GM21423 (cell line): ENCODE data around the gene KLRD1.
"Not testable (repeated sequence)": the region's sequence is repeated elsewhere in the genome, so short reads cannot be mapped to it uniquely, and the experiment has no call there.

Source experiments
- ATAC-seq: cut with Tn5 transposase; IDR thresholded peaks from one replicate; pipeline ENCODE4 v1.9.1; 2021; ENCODE audit warnings: mild to moderate bottlenecking, moderate library complexity; ENCODE audit not compliant: unreplicated experiment

Gene KLRD1

DNA sequence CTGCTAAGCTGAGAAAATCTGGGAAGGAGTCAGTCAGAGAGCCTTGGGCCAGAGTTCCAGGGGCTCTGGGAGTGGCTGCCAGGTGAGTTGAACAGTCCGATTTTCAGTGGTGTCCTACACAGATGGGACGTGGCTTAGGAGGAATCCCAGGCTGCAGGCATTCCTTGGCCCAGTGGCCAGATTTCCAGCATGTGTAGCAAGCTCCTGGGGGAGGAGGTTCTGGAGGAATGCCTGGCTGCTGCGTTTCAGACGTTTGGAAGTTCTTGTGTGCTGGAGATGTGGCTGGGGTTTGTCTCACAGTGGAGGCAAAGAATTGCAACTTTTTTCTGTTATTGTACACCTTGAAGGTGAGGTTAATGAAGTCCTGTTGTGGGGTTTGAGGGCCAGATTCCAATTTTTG is 28.5 kb downstream of the KLRD1 start:
- ATAC-seq, result not testable (repeated sequence)

DNA sequence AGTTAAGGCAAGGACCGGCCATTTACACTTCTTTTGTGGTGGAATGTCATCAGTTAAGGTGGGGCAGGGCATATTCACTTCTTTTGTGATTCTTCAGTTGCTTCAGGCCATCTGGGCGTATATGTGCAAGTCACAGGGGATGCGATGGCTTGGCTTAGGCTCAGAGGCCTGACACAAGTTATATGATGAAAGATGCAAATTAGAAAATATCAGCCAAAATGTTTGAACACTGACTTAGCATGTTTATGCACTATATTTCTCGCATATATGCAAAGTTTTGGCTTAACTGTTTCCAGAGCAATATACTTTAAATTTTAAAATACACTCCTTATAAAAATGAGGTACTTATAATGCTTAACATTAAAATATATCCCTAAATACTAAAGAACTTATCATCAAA is 30.8 kb downstream of the KLRD1 start:
- not testable (repeated sequence) for ATAC-seq

DNA sequence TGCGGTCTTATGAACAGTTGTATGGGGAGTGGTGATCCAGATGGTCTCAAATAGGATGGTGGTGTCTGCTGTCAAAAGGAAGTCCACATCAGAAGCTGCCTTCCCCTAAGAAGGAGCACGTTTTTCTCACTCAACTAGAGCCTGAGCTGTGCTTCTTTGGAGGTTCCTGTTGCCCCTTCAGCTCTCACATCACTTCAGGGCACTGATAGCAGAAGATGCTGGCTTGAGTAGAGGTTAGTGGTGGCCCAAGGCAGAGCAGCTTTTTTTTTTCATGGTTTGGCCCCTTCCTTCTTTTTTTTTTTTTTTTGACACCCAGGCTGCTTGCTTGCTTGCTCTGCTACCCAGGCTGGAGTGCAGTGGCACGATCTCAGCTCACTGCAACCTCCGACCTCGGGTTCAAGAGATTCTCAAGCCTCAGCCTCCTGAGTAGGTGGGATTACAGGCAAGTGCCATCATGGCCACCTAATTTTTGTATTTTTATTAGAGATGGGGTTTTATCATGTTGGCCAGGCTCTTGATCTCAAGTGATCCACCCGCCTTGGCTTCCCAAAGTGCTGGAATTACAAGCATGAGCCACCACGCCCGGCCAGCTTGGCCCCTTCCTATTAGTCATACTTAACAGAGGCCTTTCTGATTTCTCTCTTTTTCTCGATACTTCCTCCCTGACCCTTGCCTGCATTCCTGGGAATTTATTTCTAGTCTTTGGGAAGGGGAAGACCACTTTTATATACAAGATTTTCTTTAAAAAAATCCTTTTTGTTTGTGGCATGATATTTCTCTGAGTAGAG is 31.6 kb downstream of the KLRD1 start:
- ATAC-seq, result no peak

DNA sequence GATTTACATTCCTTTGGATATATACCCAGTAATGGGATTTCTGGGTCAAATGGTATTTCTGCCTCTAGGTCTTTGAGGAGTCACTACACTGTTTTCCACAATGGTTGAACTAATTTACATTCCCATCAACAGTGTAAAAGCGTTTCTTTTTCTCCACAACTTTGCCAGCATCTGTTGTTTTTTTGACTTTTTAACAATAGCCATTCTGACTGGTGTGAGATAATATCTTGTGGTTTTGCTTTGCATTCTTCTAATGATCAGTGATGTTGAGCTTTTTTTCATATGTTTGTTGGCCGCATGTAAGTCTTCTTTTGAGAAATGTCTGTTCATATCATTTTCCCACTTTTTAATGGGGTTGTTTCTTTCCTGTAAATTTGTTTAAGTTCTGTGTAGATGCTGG is 33.3 kb downstream of the KLRD1 start:
- not testable (repeated sequence) for ATAC-seq

DNA sequence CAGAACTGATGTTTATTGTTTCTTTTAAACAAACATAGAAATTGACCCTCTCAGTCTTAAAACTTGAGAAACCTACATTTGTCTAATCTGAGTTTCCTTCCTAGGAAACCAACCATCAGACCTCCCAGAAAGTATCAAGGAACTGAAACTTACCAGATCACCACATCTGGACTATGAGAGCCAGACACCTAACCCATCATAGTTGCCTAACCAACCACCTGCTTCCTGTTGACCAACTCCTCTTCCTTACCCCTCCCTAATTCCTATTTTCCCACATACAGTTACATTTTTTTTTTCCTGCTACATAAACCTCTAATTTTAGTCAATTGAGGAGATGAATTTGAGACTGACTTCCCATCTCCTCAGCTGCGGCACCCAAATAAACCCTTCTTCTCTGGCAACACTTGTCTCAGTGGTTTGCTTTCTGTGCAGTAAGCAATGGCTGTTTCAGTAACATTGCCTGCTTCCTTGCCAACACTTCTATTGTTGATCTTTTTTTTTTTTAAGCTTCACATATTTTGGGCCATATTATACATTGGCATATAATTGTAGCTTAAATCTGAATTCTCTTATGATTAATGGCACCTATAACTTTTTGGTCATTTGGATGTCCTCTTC is 34.3 kb downstream of the KLRD1 start:
- no peak for ATAC-seq

DNA sequence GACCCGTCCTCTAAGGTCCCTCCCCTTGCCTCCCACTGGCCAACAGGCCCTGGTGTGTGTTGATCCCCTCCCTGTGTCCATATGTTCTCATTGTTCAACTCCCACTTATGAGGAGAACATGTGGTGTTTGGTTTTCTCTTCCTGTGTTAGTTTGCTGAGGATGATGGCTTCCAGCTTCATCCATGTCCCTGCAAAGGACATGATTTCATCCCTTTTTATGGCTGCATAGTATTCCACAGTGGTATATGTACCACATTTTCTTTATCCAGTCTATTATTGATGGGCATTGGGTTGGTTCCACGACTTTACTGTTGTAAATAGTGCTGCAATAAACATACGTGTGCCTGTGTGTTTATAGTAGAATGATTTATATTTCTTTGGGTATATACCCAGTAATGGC is 43.8 kb downstream of the KLRD1 start:
- not testable (repeated sequence) for ATAC-seq

DNA sequence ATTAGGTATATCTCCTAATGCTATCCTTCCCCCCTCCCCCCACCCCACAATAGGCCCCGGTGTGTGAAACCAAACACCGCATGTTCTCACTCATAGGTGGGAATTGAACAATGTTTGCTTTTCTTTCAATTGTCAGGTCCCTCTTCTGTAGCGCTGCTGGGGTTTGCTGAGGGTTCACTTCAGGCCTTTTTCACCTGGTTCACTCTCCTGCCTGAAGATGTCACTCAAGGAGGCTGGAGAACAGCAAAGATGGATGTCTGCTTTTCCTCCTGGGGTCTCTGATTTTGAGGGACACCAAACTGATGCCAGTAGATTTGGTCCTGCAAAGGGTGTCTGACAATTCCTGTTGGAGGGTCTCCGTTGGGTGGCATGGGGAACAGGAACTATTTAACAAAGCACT is 46.4 kb downstream of the KLRD1 start:
- ATAC-seq, result no peak

DNA sequence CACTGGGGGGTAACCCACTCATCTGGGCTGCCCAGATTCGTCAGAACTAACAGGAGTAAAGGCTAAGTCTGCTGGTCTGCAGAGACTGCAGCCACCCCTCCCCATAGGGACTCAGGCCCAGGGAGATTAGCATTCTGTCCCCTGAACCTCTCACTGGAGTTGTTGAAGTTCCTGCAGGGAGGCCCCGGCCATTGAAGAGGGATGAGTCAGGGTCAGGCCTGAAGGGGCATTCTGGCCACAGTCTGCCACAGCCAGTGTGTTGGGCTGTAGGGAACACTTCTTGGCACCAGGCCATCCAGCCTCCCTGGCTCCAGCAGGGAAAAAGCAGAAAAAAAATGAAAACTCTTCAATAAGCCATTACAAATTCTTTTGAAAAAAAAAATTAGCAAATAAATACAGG is 46.8 kb downstream of the KLRD1 start:
- no peak for ATAC-seq

DNA sequence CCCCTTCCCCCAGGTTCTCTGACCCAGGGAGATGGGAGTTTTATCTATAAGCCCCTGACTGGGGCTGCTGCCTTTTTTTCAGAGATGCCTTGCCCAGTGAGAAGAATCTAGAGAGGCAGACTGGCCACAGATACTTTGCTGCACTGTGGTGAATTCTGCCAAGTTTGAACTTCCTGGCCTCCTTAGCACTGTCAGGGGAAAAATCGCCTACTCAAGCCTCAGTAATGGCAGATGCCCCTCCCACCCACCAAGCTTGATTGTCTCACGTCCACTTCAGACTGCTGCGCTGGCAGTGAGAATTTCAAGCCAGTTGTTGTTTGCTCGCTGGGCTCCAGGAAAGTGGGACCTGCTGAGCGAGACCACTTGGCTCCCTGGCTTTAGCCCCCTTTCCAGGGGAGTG is 50.5 kb downstream of the KLRD1 start:
- ATAC-seq, result no peak

DNA sequence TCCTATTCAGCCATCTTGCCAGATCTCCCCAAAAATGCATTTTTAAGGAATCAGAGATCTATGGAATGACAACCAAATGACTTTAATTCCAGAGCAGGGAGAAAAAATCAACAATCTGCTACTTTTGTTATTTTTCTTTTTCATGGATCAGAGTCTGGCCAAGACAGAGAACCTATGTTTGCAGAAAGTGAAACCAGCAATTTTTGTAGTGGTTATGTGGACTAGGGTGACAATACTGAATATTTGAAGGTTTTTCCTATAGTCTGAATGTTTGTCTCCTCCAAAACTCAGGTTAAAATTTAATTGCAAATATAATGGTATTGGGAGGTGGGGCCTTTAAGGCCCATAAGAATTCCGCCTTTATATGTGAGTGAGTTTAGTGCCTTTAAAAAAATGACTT is 51.3 kb downstream of the KLRD1 start:
- no peak for ATAC-seq

DNA sequence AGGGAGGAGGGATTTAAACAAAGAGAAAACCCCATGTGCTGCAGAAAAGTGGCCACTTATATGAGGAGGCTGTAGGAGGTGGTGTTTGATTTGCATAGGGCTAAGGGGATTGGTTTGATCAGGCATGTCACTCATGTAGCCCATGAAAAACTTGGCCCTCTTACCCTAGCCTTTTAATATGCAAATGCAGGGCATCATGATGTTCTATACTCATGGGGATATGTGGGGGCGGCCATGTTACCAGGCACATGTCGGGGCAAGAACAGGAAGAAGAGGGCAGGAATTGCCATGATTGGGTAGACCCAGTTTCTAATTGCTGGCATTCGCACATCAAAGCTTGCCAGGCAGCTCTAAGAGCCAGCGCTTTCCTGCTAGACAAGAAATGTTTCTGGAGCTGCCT is 53.4 kb downstream of the KLRD1 start:
- no peak for ATAC-seq

DNA sequence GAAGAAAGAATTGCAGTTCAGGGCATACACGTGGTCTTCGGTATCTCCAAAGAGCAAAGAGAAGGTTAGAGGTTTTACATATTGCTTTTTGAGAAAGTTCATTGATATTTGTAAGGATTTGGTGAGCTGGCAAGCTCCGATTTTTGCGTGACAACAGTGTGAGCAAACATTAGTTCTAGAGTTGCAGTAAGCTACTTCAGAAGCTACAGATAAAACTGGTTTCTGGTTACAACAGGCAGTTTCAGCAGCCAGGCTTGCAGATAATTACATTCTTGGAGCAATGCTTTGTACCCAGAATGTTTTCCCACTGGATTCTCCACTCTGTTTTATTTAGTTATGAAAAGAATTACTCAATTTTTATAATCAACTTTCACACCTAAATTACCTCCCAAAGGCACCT is 54.0 kb downstream of the KLRD1 start:
- ATAC-seq, result no peak

DNA sequence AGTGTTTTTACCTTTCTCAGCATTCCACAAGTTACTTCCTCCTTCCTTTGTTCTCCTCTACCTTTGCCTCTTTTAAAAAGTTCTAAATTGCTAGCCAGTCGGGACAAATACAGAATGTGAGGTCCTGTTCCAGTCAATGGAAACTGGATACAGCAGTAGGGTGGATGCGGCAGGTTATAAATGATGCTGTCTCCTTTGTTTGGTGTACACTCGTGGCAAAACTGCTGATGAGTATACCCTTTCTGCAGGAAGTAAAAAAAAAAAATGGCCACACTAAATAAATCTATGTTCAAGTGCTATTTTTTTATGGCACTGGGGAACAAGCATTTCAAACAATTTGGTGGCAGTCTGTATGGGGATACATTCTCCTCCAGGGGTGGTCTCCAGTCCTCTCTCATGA is 54.7 kb downstream of the KLRD1 start:
- ATAC-seq, result no peak

DNA sequence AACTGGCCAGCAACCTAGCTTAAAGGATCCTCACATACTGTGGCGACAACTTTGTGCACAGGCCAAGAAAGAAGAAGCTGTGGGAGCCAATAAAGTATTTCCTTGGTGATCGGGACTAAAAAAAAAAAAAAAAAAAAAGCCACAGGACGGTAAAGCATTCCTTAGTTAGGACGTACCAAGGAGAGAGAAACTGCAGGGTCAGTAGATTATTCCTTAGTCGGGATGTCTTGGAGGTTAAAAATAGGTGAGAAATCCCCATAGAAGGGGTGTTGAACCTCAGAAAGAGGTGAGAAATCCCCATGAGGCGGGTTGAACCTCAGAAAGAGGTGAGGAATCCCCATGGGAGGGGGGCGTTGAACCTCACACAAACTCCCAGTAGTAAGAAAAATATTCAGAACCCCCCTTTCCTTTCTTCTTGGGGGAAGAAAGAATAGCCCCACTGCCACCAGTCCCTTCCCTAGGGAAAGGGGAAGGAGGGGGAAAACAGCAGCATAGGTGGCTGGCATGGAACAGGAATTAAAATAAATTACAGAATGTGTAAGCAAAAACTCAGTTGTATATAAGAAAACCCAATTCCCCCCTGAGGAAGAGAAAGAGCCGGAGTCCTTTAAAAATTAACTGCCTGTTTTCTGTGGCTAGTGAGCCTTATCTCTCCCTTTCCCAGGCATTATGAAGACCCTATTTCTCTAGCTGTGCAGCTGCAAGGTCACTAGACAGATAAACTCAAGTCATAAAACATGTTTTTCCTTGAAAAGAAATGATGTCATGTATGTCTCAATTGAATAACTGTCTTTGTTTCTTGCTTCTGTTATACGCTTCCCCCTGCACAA is 55.4 kb downstream of the KLRD1 start:
- no peak for ATAC-seq

DNA sequence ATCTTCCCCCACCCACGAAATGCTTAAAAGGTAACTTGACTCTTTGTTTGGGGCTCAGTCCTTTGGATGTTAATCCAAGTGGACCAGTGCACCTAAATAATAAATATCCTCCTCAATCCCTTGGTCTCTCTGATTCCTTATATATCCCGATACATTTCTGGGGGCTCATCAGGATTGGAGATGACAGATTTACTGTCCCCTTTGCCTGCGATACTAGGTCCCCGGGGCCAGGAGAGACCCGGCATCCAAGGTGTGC is 55.9 kb downstream of the KLRD1 start:
- no peak for ATAC-seq

DNA sequence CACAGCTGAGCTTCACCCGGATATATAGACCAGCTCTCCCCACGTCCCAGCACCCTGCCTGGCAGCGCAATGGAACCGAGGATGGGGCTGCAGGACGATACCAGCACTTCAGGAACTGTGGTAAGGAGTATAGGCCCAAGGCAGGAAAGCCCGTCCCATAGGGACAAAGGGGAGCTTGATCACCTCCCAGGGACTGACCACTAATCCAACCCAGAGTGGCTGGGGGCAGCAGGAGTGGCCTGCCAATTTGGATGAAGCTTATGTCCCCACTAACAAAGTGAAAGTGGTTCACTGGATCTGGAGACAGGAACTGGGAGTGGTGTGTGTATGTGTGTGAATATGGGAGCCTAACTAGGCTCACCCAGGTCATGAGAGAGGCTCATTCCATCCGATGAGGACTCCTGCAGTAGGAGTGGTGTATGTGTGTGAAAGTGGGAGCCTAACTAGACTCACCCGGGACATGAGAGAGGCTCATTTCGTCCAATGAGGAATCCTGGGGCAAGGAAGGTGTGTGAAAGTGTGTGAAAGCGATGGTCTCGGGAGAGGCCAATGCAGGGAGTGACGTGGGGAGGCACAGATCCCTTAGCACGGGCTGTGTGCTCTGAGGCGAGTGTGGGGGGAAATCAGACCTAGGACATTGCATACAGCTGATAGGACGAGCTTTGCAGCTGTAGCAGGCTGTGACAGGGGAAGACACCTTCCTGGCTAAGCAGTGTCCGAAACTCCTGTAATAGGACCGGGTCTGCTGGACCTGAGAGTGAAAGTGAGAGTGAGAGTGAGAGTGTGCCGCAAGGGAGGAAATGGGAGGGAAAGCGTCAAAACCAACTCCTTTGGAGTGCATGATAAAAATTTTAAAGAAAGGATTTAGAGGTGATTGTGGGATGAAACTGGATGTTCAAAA is 56.5 kb downstream of the KLRD1 start:
- ATAC-seq, result peak; percentile 90

DNA sequence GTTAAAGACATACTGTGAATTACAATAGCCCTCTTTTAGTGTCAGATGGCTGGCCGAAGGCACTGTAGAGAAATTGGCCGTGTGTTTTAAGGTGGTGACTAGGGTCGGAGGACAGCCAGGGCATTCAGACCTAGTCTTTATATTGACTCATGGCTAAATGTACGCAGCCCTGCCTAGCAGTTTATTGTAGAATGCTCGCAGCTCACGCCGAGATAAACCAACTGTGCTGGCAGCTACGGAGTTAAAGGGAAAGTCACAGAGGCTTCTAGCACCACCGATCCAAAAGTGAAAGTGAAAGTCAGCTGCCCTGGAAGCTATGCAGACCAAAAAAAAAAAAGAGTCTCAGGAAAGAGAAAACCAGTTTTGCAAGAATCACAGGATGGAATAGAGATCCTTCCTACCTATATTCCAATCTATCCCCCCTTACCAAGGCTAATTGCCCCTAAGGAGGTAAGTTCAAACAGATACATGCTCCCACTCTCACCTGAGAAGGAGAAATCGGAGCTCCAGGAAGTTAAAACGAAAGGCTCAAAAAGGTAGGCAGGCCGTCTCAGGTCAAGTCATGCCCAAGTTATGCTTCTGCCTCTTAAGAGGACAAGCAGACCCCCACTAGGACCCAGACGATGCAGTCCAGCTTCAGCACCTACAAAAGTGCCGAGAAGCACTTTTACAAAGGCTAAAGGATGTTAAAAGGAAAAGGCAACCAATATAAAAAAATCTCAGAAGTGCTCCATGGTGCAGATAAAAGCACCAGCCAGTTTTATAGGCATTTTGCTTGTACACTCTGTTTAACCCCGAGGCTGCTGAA is 57.3 kb downstream of the KLRD1 start:
- ATAC-seq, result peak; percentile 46

DNA sequence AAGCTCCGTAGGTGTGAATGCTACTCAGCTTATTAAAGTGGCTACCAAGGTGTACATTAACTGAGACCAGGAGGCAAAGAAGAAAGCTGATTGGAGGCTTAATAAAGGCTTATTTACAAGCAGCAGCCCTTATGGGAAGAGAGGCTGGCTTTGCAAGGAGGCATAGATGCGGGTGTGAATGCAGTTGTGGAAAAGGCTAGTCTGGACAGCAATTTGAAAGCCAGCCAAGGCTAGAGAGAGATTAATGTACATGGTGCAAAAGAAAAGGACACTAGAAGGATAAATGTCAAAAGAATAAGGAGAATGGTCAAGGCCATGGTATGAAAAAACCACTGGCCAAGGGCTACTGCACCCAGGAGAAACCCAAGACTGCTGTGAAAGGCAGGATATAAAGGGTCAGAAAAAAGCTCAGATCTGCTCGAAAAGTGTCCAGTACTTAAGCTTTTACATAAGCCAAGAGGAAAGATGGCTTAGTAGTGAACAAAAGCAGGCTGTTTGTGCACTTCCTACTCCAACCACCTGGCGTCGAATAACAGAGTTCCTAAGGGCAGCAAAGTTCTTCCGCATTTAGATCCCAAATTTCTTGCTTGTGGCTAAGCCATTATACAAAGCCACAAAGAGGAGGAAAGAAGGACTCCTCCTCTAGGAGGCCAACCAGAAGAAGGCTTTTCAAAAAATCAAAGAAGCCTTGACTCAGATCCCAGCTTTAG is 58.2 kb downstream of the KLRD1 start:
- ATAC-seq, result no peak

DNA sequence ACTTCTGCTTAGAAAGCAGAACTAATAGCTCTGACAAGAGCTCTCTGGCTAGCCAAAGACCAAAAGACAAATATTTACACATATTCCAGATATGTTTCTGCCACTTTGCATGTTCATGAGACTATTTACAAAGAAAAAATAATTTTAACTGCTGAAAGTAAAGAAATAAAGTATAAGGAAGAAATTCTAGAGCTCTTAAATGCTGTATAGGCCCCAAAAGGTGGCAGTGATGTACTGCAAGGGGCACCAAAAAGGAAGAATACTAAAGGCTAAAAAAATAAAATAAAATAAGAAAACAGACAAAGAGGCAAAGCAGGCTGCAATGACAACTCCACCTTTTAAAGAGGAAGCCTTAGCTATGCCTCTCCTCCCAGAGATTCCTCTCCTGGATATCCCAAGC is 59.2 kb downstream of the KLRD1 start:
- ATAC-seq, result no peak

DNA sequence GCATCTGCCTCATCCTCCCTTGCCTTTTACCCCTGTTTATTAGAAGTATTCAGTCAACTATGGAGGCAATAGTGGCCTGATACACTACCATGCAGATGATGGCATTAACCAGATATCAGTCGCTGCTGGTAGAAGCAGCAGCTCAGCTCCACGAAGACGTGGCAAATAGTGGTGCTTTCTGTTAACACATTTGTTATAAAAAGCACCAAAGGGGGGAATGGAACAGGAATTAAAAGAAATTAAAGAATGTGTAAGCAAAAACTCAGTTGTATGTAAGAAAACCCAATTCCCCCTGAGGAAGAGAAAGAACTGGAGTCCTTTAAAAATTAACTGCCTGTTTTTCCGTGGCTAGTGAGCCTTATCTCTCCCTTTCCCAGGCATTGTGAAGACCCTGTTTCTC is 60.0 kb downstream of the KLRD1 start:
- ATAC-seq, result not testable (repeated sequence)
